ENCODE data around the gene KIAA1755.
A peak's percentile ranks its signal among the peaks of the same experiment; 100 is the strongest.

KIAA1755 gene

GRCh38 chr20:38166703-38167233 lies 93.8 kb downstream of the KIAA1755 start:
- H3K4me3 ChIP-seq (ENCODE audit: low read length), result no peak overlapping the region
- 0 out of 2 replicates have a peak, but pooled peaks cover 6% of the 10 kb centered on the region for H3K27me3 ChIP-seq (ENCODE audit: insufficient read depth, low read length)
- H3K27ac ChIP-seq (ENCODE audit: low read depth, low read length), result no peak overlapping the region
- no peaks in the 10 kb centered on the region for H3K9me3 ChIP-seq (ENCODE audit: insufficient read depth, low read depth, low read length)
- H3K4me1 ChIP-seq (ENCODE audit: insufficient read depth, low read length), result no peaks in the 10 kb centered on the region
- WGBS, result 87% methylated on average over 11 of the region's 11 CpGs
- H3K36me3 ChIP-seq (ENCODE audit: insufficient read depth, low read length), result no peaks in the 10 kb centered on the region
- no peak overlapping the region for H3K9ac ChIP-seq (ENCODE audit: low read depth, low read length)

GRCh38 chr20:38165966-38166702 lies 94.4 kb downstream of the KIAA1755 start:
- no peaks in the 10 kb centered on the region for H3K4me1 ChIP-seq (ENCODE audit: insufficient read depth, low read length)
- no peaks in the 10 kb centered on the region for H3K9me3 ChIP-seq (ENCODE audit: insufficient read depth, low read depth, low read length)
- H3K4me3 ChIP-seq (ENCODE audit: low read length), result no peak overlapping the region
- H3K27me3 ChIP-seq (ENCODE audit: insufficient read depth, low read length), result 0 out of 2 replicates have a peak, but pooled peaks cover 6% of the 10 kb centered on the region
- no peak overlapping the region for H3K9ac ChIP-seq (ENCODE audit: low read depth, low read length)
- WGBS, result 93% methylated on average over 11 of the region's 11 CpGs
- H3K27ac ChIP-seq (ENCODE audit: low read depth, low read length), result no peak overlapping the region
- no peaks in the 10 kb centered on the region for H3K36me3 ChIP-seq (ENCODE audit: insufficient read depth, low read length)

GRCh38 chr20:38165089-38165965 lies 95.2 kb downstream of the KIAA1755 start, which contains the start of gene TGM2:
TSS of gene TGM2 (minus strand) at chr20:38165270. CDS start at chr20:38165198, 72 bp downstream.
- Histone ChIP-seq H3K36me3 (ENCODE audit: insufficient read depth, low read length) (no peaks in the 10 kb centered on the region), H3K27me3 (ENCODE audit: insufficient read depth, low read length) (0 out of 2 replicates have a peak, but pooled peaks cover 6% of the 10 kb centered on the region), H3K4me1 (ENCODE audit: insufficient read depth, low read length) (no peaks in the 10 kb centered on the region), H3K4me3 (ENCODE audit: low read length) (peak within 1 kb of the TSS; percentile 43), H3K9me3 (ENCODE audit: insufficient read depth, low read depth, low read length) (no peaks in the 10 kb centered on the region), H3K27ac (ENCODE audit: low read depth, low read length) (no peak within 1 kb of the TSS), H3K9ac (ENCODE audit: low read depth, low read length) (0 out of 2 replicates have a peak within 1 kb of the TSS, but pooled peaks have one; percentile 14)
- 17% methylated on average over 46 of the region's 46 CpGs for WGBS

GRCh38 chr20:38164624-38165088 lies 95.9 kb downstream of the KIAA1755 start:
- H3K4me3 ChIP-seq (ENCODE audit: low read length), result peak overlapping the region; percentile 43
- no peak overlapping the region for H3K27ac ChIP-seq (ENCODE audit: low read depth, low read length)
- H3K36me3 ChIP-seq (ENCODE audit: insufficient read depth, low read length), result no peaks in the 10 kb centered on the region
- H3K9ac ChIP-seq (ENCODE audit: low read depth, low read length), result 0 out of 2 replicates have a peak overlapping the region, but pooled peaks have one; percentile 14
- no peaks in the 10 kb centered on the region for H3K4me1 ChIP-seq (ENCODE audit: insufficient read depth, low read length)
- H3K9me3 ChIP-seq (ENCODE audit: insufficient read depth, low read depth, low read length), result no peaks in the 10 kb centered on the region
- 0 out of 2 replicates have a peak, but pooled peaks cover 6% of the 10 kb centered on the region for H3K27me3 ChIP-seq (ENCODE audit: insufficient read depth, low read length)
- 72% methylated on average over 14 of the region's 14 CpGs for WGBS

GRCh38 chr20:38164069-38164468 lies 96.5 kb downstream of the KIAA1755 start:
- Histone ChIP-seq H3K36me3 (ENCODE audit: insufficient read depth, low read length) (no peaks in the 10 kb centered on the region), H3K4me3 (ENCODE audit: low read length) (no peak overlapping the region), H3K4me1 (ENCODE audit: insufficient read depth, low read length) (no peaks in the 10 kb centered on the region), H3K27me3 (ENCODE audit: insufficient read depth, low read length) (0 out of 2 replicates have a peak, but pooled peaks cover 6% of the 10 kb centered on the region), H3K9ac (ENCODE audit: low read depth, low read length) (no peak overlapping the region), H3K27ac (ENCODE audit: low read depth, low read length) (no peak overlapping the region), H3K9me3 (ENCODE audit: insufficient read depth, low read depth, low read length) (no peaks in the 10 kb centered on the region)
- 92% methylated on average over 5 of the region's 5 CpGs for WGBS

DNA sequence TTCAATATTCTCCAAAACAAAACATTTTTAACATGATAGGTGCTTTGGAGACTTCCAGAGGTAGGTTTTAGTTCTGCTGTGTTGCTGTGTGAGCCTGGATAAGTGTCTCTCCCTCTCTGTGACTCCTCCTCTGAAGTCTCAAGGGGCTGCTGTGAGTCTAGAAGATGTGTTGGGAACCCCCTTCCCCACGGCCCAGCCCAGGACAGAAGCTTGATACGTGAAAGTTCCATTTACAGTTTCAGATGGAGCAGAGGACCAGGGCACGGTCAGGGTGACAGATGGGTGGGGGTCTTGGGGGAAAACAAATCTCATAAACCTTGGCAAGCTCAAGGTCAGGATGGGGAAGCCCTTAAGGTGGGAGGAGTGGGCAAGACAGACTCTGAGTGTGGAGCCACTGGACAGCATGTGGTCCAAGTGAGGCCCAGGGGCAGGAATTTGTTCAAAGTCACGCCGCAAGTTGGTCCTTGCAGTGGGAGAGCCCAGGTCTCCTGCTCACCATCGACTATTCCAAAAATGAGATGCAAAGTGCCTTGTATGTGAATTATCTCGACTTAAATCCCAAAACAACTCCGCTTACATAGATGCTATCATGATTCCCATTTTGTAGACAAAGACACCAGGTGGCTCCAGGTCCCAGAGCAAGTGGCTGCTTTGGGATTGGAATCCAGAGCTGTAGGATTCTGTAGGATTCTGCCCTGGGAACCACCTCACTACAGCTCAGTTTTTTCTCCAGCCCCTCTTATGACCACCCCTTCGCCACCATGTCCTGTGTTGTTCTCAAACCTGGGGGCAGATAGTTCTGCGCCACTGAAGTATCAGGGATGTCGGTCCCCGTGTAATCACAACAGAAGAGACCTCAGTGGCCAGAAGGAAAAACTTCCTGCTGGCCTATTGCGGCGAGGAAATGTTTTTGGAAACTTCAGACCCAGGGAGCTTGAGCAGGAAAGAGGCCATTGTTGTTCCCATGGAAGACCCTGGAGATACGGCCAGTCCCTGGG lies 97.4 kb downstream of the KIAA1755 start:
- WGBS, result 75% methylated on average over 15 of the region's 15 CpGs
- Histone ChIP-seq H3K27me3 (ENCODE audit: insufficient read depth, low read length) (0 out of 2 replicates have a peak, but pooled peaks cover 6% of the 10 kb centered on the region), H3K4me1 (ENCODE audit: insufficient read depth, low read length) (no peaks in the 10 kb centered on the region), H3K36me3 (ENCODE audit: insufficient read depth, low read length) (no peaks in the 10 kb centered on the region), H3K9ac (ENCODE audit: low read depth, low read length) (no peak overlapping the region), H3K4me3 (ENCODE audit: low read length) (no peak overlapping the region), H3K27ac (ENCODE audit: low read depth, low read length) (no peak overlapping the region), H3K9me3 (ENCODE audit: insufficient read depth, low read depth, low read length) (no peaks in the 10 kb centered on the region)

GRCh38 chr20:38162149-38162548 lies 98.4 kb downstream of the KIAA1755 start:
- H3K27me3 ChIP-seq (ENCODE audit: insufficient read depth, low read length), result 0 out of 2 replicates have a peak, but pooled peaks cover 6% of the 10 kb centered on the region
- H3K4me3 ChIP-seq (ENCODE audit: low read length), result no peak overlapping the region
- H3K4me1 ChIP-seq (ENCODE audit: insufficient read depth, low read length), result no peaks in the 10 kb centered on the region
- H3K9ac ChIP-seq (ENCODE audit: low read depth, low read length), result no peak overlapping the region
- H3K9me3 ChIP-seq (ENCODE audit: insufficient read depth, low read depth, low read length), result no peaks in the 10 kb centered on the region
- H3K36me3 ChIP-seq (ENCODE audit: insufficient read depth, low read length), result no peaks in the 10 kb centered on the region
- WGBS, result 100% methylated on average over 2 of the region's 2 CpGs
- no peak overlapping the region for H3K27ac ChIP-seq (ENCODE audit: low read depth, low read length)

DNA sequence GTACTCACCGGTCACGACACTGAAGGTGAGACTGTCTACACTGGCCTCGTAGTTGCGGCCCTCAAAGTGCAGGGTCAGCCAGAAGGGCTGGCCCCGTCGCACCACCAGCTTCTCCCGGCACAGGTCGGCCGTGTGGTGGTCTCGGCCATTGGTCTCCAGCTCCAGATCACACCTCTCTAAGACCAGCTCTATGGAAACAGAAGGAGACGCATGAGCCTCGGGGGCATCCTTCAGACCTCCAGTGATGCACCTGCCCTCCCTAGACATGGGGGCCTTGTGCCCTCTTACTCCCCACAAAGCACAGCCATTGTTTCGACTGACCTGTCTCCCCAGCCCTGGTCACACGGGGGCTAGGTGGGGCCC lies 99.1 kb downstream of the KIAA1755 start:
- WGBS, result 92% methylated on average over 14 of the region's 14 CpGs
- Histone ChIP-seq H3K27ac (ENCODE audit: low read depth, low read length) (no peak overlapping the region), H3K27me3 (ENCODE audit: insufficient read depth, low read length) (0 out of 2 replicates have a peak, but pooled peaks cover 6% of the 10 kb centered on the region), H3K9ac (ENCODE audit: low read depth, low read length) (no peak overlapping the region), H3K9me3 (ENCODE audit: insufficient read depth, low read depth, low read length) (no peaks in the 10 kb centered on the region), H3K36me3 (ENCODE audit: insufficient read depth, low read length) (no peaks in the 10 kb centered on the region), H3K4me3 (ENCODE audit: low read length) (no peak overlapping the region), H3K4me1 (ENCODE audit: insufficient read depth, low read length) (no peaks in the 10 kb centered on the region)

All from HUES64 (cell line).